HL-60 (cell line): ENCODE data around the gene WDR19.

ENCODE experiments used
- DNase-seq, 2 experiments: peaks; one replicate each; pipeline ENCODE4 v3.0.0-alpha.2; 2010 to 2020; ENCODE audit warnings: low read depth in 1 of 2, low spot score in 1 of 2
- H3K27ac ChIP-seq: fragments of 250-450 bp; sonication (Bioruptor Pico); replicated peaks from 2 replicates; pipeline ENCODE4 v1.5.1; 2020; ENCODE audit warnings: mild to moderate bottlenecking, moderate library complexity
- H3K27me3 ChIP-seq: fragments of 250-450 bp; sonication (Bioruptor Pico); 2 replicates; pipeline ENCODE4 v1.5.1; 2021; ENCODE audit warnings: mild to moderate bottlenecking, moderate library complexity; ENCODE audit not compliant: insufficient read depth, poor library complexity, severe bottlenecking
- H3K4me3 ChIP-seq: replicated peaks from 2 replicates; pipeline ENCODE4 v1.5.1; 2011; ENCODE audit warnings: mild to moderate bottlenecking, control low read depth, low read length; ENCODE audit not compliant: insufficient read depth
- CTCF ChIP-seq: IDR thresholded peaks from one replicate; pipeline ENCODE4 v1.5.1; 2011; ENCODE audit warnings: low read length, control low read depth, inconsistent platforms; ENCODE audit not compliant: insufficient read depth
- GABPA ChIP-seq: IDR thresholded peaks from 2 replicates; pipeline ENCODE4 v1.6.1; 2012; ENCODE audit warnings: low read depth
- POLR2AphosphoS5 ChIP-seq: IDR thresholded peaks from 2 replicates; pipeline ENCODE4 v1.6.1; 2012; ENCODE audit warnings: low read depth
- REST ChIP-seq: IDR thresholded peaks from 2 replicates; pipeline ENCODE4 v1.6.1; 2012; ENCODE audit warnings: low read depth; ENCODE audit not compliant: insufficient replicate concordance
- SPI1 ChIP-seq: IDR thresholded peaks from 2 replicates; pipeline ENCODE4 v1.6.1; 2012; ENCODE audit warnings: low read depth, mild to moderate bottlenecking, borderline replicate concordance

The WDR19 gene

GRCh38 chr4:39228377-39228776 is 46.0 kb downstream of the WDR19 start:
- no peak overlapping the region for H3K4me3 ChIP-seq
- H3K27me3 ChIP-seq: no peaks in the 10 kb centered on the region
- H3K27ac ChIP-seq: no peak overlapping the region
- no peak for DNase-seq
- no peak for TF ChIP-seq SPI1
- TF ChIP-seq REST: no peak
- TF ChIP-seq CTCF: no peak
- no peak for TF ChIP-seq POLR2AphosphoS5
- TF ChIP-seq GABPA: no peak

GRCh38 chr4:39230462-39230861 is 48.1 kb downstream of the WDR19 start:
- Histone ChIP-seq H3K27me3 (no peaks in the 10 kb centered on the region), H3K4me3 (no peak overlapping the region), H3K27ac (no peak overlapping the region)
- DNase-seq: no peak
- TF ChIP-seq SPI1: no peak

- no peaks in the 10 kb centered on the region for H3K27me3 ChIP-seq
- TF ChIP-seq POLR2AphosphoS5 (no peak), GABPA (no peak), CTCF (no peak), SPI1 (no peak), REST (no peak)
- no peak overlapping the region for H3K4me3 ChIP-seq
- no peak for DNase-seq
- H3K27ac ChIP-seq: no peak overlapping the region
Observed at GRCh38 chr4:39231660-39232059, 49.3 kb downstream of the WDR19 start.

GRCh38 chr4:39232100-39232499 is 49.8 kb downstream of the WDR19 start:
- DNase-seq: no peak
- no peak overlapping the region for H3K27ac ChIP-seq
- H3K4me3 ChIP-seq: no peak overlapping the region
- no peaks in the 10 kb centered on the region for H3K27me3 ChIP-seq
- TF ChIP-seq REST (no peak), CTCF (no peak), POLR2AphosphoS5 (no peak), SPI1 (no peak), GABPA (no peak)
